ENCODE measurements around the gene FCN3.
"Not testable (repeated sequence)": the region's sequence is repeated elsewhere in the genome, so short reads cannot be mapped to it uniquely, and the experiment has no call there.

FCN3 gene

GRCh38 chr1:27398405-27399149, 24.0 kb upstream of the FCN3 start:
- no peak for DNase-seq

DNA sequence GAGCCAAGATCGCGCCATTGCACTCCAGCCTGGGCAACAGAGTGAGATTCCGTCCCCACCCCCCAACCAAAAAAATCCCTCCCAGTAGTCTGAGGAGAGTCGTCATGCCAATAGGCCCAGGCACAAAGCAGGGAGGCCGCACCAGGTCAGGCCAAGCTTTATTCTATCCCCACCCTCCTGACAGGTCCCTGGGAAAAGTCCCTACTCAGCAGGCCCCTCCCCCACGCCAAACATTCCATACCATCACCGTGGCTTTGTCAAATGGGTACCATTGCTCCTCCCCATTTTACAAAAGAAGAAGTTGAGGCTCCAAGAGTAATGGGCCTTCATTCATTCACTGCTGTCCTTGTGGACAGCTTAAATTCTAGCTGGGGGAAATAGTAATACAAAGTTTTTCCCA, 23.1 kb upstream of the FCN3 start:
- no peak for DNase-seq

- DNase-seq, result no peak
These were observed 22.5 kb upstream of the FCN3 start for GRCh38 chr1:27397110-27397509.

DNA sequence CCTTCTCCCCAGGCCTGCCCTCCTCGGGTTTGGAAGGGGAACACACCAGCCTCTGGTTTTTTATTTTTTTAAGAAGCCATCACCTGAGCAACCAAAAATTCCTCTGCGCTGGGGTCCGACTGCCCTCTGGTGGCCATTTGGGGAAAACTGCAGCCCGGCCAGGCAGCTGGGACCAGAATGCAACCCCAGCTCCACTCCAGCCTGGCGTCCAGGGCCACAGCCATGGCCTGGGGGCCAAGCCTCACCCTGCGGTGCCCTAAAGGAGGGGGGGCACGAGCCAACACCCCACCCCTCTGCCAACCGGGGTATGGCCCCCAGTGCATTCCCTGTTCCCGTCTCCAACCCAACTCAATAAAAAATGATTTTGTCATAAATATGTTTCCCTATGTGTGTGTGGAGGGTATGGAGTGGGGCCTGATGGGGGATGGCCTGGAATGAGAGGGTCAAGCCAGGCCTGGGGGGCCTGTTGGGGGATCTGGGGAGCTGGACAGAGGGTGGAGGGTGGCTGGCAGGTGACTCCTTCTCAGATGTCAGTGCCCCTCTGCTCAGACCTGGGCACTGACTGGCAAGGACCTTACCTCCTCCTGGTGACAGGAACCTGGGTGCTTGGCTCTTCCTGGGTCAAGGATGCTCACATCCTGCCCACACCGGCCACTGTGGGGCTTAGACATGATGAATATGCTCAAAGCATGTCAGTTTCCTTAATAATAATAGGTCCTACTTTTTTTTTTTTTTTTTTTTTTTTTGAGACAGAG, 21.0 kb upstream of the FCN3 start:
- DNase-seq, result peak; percentile 37

DNA sequence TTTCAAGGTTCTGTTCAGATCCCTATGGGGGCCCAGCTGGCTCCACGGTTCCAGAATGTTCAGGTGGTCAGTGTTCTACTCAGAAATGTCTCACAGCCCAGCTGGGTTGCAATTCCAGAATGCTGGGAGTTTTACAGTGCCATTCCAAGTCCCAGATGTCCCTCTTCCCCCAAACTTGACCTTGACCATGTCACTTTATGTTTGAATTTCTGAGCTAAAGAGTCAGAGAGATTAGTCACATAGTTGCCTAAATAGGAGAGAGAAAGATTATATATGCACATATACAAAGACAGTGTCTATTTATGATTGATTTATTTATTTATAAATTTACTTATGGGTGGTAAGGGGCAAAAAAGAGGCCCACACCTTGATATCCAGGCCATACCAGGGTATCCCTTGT, 20.3 kb upstream of the FCN3 start:
- DNase-seq, result no peak

DNA sequence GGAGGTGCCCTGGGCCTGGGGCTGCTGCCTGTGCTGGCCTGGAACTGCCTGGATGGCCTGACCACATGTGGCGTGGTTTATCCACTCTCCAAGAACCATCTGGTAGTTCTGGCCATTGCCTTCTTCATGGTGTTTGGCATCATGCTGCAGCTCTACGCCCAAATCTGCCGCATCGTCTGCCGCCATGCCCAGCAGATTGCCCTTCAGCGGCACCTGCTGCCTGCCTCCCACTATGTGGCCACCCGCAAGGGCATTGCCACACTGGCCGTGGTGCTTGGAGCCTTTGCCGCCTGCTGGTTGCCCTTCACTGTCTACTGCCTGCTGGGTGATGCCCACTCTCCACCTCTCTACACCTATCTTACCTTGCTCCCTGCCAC, 19.6 kb upstream of the FCN3 start:
- no peak for DNase-seq

GRCh38 chr1:27393641-27394281, 19.1 kb upstream of the FCN3 start:
- DNase-seq, result no peak

DNA sequence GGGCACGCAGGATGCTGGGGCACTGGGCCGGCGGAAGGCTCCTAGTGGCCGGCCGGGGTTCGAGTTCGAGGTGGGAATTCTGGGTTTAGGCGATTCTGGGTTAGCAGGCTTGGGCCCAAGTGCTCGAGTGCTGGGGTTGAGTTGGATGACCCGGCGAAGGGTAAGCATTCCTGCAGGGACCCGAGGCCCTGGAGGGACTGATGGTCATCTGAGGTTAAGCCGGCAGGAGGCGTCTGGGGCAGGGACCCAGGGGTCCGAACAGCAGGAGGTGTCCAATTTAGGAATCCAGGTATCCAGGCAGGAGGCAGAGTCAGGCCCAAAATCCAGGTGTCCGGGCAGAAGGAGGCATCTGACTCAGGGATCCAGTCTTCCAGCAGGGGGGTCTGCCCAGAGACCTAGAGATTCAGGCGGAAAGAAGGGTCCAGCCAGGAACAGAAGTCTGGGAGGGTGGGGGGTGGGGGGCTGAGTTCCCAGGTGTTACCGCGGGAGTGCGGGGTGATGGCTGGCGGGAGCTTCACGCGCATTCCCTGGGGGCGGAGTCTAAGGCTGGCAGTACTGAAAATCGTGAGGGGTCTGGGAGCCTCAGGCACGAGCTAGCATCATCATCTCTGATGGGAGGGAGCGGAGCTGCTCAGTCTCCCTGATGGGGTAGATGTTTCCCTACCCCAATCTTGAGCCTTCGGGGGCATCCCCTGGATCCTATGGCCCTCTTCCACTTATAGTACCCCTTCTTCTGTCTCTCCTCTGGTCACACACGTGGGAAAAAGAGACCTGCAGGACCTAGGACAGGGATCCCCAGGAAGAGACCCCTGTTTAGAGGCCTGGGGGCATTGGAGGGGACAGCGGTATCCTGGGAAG, 18.4 kb upstream of the FCN3 start:
- DNase-seq, result no peak

DNA sequence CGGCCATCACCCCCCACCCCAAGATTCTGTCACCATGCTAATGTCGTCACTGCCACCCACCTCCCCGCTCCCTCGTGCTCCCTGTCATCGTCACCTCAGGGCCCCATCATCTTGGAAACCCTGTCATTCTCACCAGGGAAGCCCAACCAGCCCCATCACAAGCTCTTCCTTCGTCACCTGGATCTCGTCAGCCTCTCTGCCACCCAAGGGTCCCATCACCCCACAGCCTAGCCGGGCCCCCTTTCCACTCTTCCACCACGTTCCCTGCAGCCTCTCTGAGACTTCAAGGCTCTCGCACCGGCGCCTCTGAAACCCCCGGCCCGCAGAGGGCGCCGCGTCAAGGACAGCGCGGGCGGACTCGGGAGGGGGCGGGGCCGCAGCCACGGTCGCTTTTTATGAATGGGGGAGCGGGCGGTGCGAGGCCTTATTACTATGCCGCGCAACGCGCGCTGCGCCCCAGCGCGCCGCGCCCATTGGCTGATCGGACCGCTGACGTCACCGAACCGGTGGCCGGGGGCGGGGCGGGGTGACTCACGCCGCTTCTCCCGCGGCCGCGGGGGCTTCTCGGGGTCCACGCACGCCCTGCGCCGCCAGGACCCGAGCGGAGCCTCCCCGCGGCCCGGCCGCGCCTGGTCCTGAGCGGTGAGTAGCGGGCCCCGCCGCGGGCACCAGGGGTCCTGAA, 17.6 kb upstream of the FCN3 start, which contains the start of gene GPR3:
Gene GPR3 (plus strand): TSS at position 527 of the 682 bp plus-strand sequence. CDS start 1,177 bp downstream, outside the sequence.
- peak; percentile 61 for DNase-seq

- DNase-seq, result no peak
These were observed 17.0 kb upstream of the FCN3 start for GRCh38 chr1:27391511-27392095.

GRCh38 chr1:27388337-27389005, 13.8 kb upstream of the FCN3 start:
- peak; percentile 23 for DNase-seq

- DNase-seq, result not testable (repeated sequence)
These were observed 10.2 kb upstream of the FCN3 start for GRCh38 chr1:27384797-27385196.

- no peak for DNase-seq
These were observed 9.0 kb upstream of the FCN3 start for GRCh38 chr1:27383661-27384060.

DNA sequence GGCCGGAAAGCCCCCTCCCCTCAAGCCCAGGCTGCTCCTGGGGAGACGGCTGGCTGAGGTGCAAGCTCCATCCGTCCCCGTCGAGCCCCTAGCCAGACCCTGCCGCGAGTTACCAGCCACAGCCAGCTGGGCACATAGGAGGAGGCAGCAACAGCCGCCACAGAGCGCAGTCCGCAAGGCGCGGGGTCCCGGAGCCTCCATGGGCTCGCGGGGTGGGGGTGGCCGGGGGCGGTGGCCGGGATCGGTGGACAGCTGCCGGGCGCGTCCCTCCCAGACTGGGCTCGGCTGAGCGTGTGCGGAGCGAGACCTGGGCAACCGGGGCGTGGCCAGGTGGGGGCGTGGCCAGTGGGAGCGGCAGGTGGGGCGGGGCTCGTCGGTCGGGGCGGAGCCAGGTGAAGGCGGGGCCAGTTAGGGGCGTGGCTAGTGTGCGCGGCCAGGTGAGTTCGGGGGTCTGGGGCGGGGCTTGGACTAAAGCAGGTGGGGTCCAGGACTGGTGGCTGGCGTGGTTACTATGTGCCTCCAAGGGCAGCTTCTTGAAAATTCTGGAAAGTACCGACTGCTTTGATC, 8.5 kb upstream of the FCN3 start, which contains the start of gene CD164L2:
Gene CD164L2 (minus strand): TSS at position 295 of the 567 bp plus-strand sequence. CDS start 94 bp downstream, at position 201.
- DNase-seq, result no peak

DNA sequence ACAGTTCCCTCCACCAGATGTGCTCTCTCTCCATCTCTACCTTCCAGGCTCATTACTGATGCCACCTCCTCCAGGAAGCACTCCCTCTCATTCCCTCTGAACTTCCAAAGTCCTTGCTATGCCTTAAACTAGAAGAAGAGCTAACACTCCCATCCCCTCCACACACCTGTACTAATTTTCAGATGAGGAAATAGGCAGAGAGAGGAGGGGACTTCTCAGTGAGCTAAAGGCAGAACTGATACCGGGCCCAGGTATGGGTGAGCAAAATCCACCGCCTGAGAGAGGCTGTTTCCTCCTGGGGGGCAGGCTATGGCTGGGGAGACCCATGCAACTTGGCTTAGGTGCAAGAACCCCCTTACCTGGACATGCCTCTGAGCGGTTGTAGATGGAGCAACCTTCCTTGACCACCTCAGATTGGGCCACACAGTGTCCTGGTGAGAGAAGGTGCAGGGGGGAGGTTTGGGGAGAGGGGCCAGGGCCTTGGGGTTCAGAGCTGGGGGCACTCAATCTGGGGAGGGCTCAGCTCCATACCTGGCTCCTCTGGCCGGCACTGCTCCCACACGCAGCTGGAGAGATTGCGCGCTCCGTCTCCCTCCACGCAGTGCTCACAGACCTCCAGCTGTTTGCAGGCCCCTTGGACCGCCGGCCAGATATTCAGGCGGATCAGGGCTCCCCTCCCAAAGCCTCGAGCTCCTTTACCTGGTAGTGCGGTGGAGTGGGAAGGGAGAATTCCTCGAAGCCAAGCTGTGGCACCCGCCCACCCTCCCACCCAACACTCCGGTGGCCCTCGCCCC, 7.5 kb upstream of the FCN3 start:
- DNase-seq, result no peak

DNA sequence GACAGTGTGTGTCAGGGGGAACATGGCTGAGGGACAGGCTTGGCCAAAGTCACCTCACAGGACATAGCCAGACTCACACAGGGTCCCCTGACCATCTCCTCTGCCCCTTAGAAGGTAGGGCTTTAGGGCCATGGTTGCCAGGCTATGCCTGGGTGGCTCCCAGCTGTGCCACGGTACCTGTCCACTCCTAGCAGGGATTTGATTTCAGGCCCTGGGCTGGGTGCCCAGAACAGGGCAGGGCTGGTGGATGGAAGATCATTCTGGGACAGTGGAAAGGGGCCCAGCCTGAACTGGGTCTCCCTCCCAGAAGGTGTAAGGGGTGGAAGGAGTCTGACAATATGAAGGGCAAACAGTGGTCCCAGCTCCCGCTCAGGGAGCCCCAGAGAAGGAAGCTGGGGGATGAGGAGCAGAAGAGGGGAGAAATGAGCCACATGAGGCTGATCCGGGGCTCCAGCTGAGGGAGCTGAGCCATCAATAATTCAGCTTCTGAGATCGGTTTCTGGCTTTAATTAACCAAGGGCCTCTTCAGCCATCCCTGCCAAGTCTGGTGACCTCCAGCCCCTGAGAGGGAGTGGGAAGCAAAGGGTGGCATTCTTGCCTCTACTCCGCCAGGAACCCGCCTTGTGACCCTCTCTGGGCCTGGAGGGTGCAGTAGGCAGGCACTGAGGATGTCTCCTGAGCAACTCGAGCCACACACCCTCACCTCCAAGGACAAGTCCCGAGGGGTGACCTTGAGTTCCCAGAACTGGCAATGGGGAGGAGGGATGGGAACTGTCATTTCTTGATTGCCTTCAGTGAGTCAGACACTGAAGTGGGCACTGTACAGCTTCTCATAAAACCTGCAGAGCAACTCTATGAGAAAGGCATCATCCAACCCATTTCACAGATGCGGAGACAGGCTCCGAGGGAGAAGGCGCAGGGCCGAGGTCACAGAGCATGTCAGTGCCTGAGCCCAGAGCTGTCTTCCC, 6.4 kb upstream of the FCN3 start:
- no peak for DNase-seq

- DNase-seq, result no peak
These were observed 5.6 kb upstream of the FCN3 start for GRCh38 chr1:27380224-27380623.

- DNase-seq, result no peak
These were observed 5.0 kb upstream of the FCN3 start for GRCh38 chr1:27379564-27380122.
